ENCODE data around the gene GIMAP8. TPM values are rescaled to one million over a fixed set of nuclear protein-coding genes. Genes with fewer than 3 reads are reported as not detected.
A peak's percentile ranks its signal among the peaks of the same experiment; 100 is the strongest.

Gene GIMAP8
- total RNA-seq (2022) (0.07 TPM in 1 of 2 replicates, not detected in the other), Bru-seq, nascent RNA (percentile 9 among the genes with signal in this experiment), BruChase-seq, experiment 1, labeled RNA remaining after a 2-hour chase (percentile 8 among the genes with signal in this experiment), BruChase-seq, experiment 2, labeled RNA remaining after a 6-hour chase (percentile 10 among the genes with signal in this experiment)
- long read RNA-seq: 0 reads

DNA sequence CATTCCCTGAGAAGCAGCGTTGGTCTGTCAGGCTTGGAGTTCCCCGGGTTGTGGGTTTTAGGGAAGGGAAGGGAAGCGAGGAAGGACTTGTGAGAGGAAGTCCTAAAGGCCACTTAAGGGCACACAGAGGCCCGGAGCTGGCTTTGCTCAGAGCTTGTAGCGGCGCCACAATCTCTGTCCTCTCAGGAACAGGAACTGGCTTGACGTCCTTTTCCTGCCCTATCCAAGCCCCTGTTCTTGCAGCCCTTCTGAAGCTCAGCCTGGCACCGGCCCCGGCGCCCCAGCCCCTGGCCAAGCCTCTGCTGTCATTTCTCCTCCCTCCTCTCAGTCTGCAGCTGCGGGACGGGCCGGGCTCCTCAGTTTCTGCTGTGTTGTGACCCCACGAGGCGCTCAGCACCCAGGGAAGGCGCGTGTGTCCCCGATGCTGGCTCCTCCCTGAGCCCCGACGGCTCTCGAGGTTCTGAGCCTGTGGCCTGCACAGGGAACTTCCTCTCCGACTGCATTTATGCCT, at the start of gene GIMAP8:
Gene GIMAP8 (plus strand): TSS at position 140 of the 511 bp plus-strand sequence. CDS start 16,069 bp downstream, outside the sequence.
- ChIA-PET POLR2A (no interaction called here), CTCF (no interaction called here)
- Histone ChIP-seq H3K9me3 (no peaks in the 10 kb centered on the region; the same call in 1 of the 2 replicates), H3K36me3 (ENCODE audit: control insufficient read depth, insufficient read depth, low read length) (no peaks in the 10 kb centered on the region), H3K27me3 (replicated peaks; ENCODE audit: control insufficient read depth, insufficient read depth, low read length) (0 out of 2 replicates have a peak, but pooled peaks cover 2% of the 10 kb centered on the region), H3K4me1 (no peaks in the 10 kb centered on the region), H3K4me3 (ENCODE audit: low read depth, low read length) (no peak within 1 kb of the TSS)
- TF ChIP-seq, protein P1, sequence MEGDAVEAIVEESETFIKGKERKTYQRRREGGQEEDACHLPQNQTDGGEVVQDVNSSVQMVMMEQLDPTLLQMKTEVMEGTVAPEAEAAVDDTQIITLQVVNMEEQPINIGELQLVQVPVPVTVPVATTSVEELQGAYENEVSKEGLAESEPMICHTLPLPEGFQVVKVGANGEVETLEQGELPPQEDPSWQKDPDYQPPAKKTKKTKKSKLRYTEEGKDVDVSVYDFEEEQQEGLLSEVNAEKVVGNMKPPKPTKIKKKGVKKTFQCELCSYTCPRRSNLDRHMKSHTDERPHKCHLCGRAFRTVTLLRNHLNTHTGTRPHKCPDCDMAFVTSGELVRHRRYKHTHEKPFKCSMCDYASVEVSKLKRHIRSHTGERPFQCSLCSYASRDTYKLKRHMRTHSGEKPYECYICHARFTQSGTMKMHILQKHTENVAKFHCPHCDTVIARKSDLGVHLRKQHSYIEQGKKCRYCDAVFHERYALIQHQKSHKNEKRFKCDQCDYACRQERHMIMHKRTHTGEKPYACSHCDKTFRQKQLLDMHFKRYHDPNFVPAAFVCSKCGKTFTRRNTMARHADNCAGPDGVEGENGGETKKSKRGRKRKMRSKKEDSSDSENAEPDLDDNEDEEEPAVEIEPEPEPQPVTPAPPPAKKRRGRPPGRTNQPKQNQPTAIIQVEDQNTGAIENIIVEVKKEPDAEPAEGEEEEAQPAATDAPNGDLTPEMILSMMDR (IDR thresholded peaks at IDR 0.05; ENCODE audit: insufficient read depth in 1 of 2, low read depth in 1 of 2, low read length in 1 of 2, severe bottlenecking in 1 of 2, unreplicated experiment in 1 of 2): no peak
- Mint-ChIP-seq H3K4me3 (ENCODE audit: unreplicated experiment) (no peak within 1 kb of the TSS), H3K27me3 (ENCODE audit: insufficient read depth, unreplicated experiment) (peaks cover 27% of the 10 kb centered on the region), H3K27ac (ENCODE audit: unreplicated experiment) (no peak within 1 kb of the TSS), H3K36me3 (ENCODE audit: insufficient read depth, unreplicated experiment) (no peaks in the 10 kb centered on the region), H3K4me1 (ENCODE audit: low read depth, unreplicated experiment) (peaks cover 7% of the 10 kb centered on the region), H3K9me3 (ENCODE audit: unreplicated experiment) (no peaks in the 10 kb centered on the region)
- no TSS peak for BruUV-seq (replicated peaks)
- no peak for DNase-seq
- intact Hi-C loops (cut with micrococcal nuclease; ENCODE audit: unreplicated experiment): no loop called here

DNA sequence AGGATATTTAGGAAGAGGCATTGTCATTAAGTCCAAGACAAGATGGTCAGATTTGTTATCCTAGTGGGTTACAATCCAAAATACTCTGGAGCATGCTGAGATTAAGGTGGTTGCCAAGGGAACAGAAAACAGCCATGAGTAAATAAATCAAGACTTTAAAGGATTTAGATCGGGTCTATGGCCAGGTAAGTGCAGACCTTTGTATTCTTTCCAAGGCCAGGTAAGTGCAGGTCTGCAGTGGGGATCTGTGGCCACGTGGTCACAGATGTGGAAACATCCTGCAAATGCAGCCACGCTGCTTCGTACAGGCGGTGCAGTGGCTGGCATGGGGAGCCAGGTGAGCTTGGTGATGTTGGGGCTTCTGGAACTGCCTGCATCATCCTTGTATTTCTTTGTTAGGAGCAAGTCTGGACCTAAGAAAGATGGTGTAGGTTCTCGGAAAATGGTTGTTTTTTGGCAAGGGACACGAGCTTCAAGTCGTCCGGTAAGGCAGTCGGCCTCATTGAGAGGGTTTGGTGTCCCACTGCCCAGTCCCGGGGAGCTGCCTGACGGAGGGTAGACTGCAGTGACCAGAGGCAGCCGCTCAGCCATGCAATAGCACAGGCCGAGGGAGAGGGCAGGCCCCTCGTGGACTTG, 49.5 kb upstream of the GIMAP8 start:
- Mint-ChIP-seq H3K27me3 (ENCODE audit: insufficient read depth, unreplicated experiment) (no peaks in the 10 kb centered on the region), H3K4me1 (ENCODE audit: low read depth, unreplicated experiment) (peaks cover 37% of the 10 kb centered on the region), H3K9me3 (ENCODE audit: unreplicated experiment) (no peaks in the 10 kb centered on the region), H3K27ac (ENCODE audit: unreplicated experiment) (peak overlapping the region; percentile 51), H3K36me3 (ENCODE audit: insufficient read depth, unreplicated experiment) (peaks cover 9% of the 10 kb centered on the region), H3K4me3 (ENCODE audit: unreplicated experiment) (no peak overlapping the region)
- POLR2A ChIA-PET: no interaction called here
- intact Hi-C loops (cut with micrococcal nuclease; ENCODE audit: unreplicated experiment): no loop called here
- Histone ChIP-seq H3K9me3 (no peaks in the 10 kb centered on the region), H3K27me3 (replicated peaks; ENCODE audit: control insufficient read depth, insufficient read depth, low read length) (no peaks in the 10 kb centered on the region), H3K4me3 (ENCODE audit: low read depth, low read length) (no peak overlapping the region), H3K4me1 (peaks cover 41% of the 10 kb centered on the region), H3K36me3 (ENCODE audit: control insufficient read depth, insufficient read depth, low read length) (no peaks in the 10 kb centered on the region)
- no TSS peak for BruUV-seq (replicated peaks)
- CTCF ChIA-PET: no interaction called here
- TF ChIP-seq, protein P1 (IDR thresholded peaks at IDR 0.05; ENCODE audit: insufficient read depth in 1 of 2, low read depth in 1 of 2, low read length in 1 of 2, severe bottlenecking in 1 of 2, unreplicated experiment in 1 of 2): no peak
- DNase-seq: no peak

DNA sequence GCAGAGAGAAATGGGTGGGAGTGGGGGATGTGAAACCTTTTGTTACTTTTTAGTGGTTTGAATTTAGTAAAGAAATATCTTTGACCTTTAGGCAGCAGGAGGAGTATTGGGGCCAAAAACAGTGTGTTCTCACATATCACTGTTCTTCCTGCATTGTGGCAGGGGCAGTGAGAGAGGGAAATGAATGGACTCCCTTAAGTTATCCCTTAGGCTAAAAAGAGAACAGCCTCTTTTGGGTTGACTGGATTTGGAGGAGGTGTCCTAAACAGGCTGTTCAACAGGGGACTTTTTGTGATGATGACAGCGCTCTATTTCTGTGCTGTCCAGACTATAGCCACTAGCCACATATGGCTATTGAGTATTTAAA, 49.0 kb upstream of the GIMAP8 start:
- CTCF ChIA-PET: no interaction called here
- POLR2A ChIA-PET: no interaction called here
- Histone ChIP-seq H3K36me3 (ENCODE audit: control insufficient read depth, insufficient read depth, low read length) (no peaks in the 10 kb centered on the region), H3K9me3 (no peaks in the 10 kb centered on the region), H3K27me3 (replicated peaks; ENCODE audit: control insufficient read depth, insufficient read depth, low read length) (no peaks in the 10 kb centered on the region), H3K4me1 (peaks cover 46% of the 10 kb centered on the region), H3K4me3 (ENCODE audit: low read depth, low read length) (no peak overlapping the region)
- intact Hi-C loops (cut with micrococcal nuclease; ENCODE audit: unreplicated experiment): no loop called here
- Mint-ChIP-seq H3K4me1 (ENCODE audit: low read depth, unreplicated experiment) (peaks cover 42% of the 10 kb centered on the region), H3K36me3 (ENCODE audit: insufficient read depth, unreplicated experiment) (peaks cover 6% of the 10 kb centered on the region), H3K27ac (ENCODE audit: unreplicated experiment) (peak overlapping the region; percentile 51), H3K27me3 (ENCODE audit: insufficient read depth, unreplicated experiment) (no peaks in the 10 kb centered on the region), H3K4me3 (ENCODE audit: unreplicated experiment) (no peak overlapping the region), H3K9me3 (ENCODE audit: unreplicated experiment) (no peaks in the 10 kb centered on the region)
- BruUV-seq (replicated peaks): no TSS peak
- TF ChIP-seq, protein P1 (IDR thresholded peaks at IDR 0.05; ENCODE audit: insufficient read depth in 1 of 2, low read depth in 1 of 2, low read length in 1 of 2, severe bottlenecking in 1 of 2, unreplicated experiment in 1 of 2): no peak
- no peak for DNase-seq

Measured in Caco-2 (cell line).